ENCODE measurements around the gene TCEAL4.

The TCEAL4 gene

DNA sequence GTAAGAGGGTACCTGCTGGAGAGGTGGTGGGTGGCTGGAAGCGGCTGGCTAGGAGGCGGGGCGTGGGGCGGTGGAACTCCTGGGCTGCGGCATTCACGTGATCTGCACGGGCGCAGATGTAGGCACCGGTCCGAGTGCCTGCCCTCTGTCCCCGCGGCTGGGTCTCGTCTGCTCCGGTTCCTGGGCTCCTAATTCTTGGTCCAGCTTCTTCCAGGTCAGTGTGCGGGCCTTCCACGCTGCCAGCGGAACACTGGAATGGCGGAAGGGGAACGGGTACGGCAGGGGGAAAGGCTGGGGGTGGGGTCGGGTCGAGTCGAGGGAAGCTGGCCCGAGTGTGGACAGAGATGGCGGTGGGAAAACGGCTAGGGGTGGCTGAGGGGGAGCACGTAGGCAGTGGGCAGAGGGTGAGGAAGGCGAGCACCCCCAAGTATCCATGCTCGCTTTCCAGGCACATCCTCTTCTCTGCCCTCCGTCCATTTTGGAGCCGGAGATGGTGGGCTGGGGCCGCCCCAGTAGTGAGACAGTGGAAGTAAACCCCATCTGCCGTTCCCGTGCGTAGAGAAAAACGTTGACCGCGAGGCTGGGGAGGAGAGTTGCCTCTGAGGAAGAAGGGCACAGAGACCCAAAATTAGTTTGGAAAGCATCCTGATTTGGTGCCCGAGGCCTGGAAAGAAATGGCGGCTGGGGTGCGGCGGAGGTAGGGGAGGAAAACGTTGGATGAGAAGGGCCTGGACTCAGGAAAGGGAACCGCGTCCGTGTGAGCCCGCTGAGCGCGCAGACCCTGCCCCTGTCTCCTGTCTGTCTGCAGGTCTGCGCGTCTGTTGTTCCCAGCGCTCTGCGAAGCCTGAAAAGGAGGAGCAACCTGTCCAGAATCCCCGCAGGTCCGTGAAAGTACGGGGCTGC lies at the start of gene TCEAL4:
Gene TCEAL4 (plus strand): TSS at position 105 of the 903 bp plus-strand sequence. CDS start 1,161 bp downstream, outside the sequence.
- DNase-seq (ENCODE audit: low spot score) (no peak), FAIRE-seq (no peak)

DNA sequence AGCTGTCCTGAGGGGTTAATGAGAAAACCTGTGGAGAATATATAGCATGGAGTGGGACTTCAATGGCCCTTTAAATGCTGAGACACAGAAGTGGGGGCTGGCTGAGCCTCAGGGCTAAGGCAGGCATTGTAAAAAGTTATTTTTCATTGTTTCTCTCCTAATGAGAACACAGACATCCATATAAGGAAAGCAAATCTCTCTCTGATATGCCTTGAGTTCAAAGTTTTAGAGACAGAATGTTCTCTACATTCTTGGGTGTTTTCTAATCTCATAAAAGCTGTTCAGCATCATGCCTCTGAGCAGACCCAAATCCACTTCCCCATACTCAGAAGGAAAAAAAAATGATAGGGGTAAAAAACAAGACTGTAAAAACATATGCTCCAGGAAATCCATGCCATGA lies 49.2 kb upstream of the TCEAL4 start:
- FAIRE-seq (no peak), DNase-seq (ENCODE audit: low spot score) (no peak)

DNA sequence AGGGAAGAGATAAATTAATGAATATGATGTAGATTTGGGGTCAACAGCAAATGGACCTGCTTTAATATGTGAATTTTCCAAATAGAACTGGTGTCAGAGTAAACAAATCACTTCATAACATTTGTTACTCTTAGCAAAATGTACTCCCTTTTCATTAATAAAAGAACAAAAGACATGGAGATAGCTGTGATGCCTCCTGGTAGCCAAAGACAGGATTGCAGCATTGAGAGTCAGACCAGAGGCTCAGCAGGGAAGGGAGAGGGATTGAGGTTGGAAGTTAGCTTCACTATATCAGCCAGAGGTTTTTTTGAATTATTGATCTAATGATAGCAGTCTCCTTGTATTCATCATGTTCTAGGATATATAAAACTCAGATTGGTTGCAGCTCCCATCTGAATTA lies 48.6 kb upstream of the TCEAL4 start:
- FAIRE-seq, result no peak
- DNase-seq (ENCODE audit: low spot score), result no peak

- DNase-seq (ENCODE audit: low spot score) (no peak), FAIRE-seq (no peak)
Measured at GRCh38 chrX:103537871-103538387, 47.4 kb upstream of the TCEAL4 start.

DNA sequence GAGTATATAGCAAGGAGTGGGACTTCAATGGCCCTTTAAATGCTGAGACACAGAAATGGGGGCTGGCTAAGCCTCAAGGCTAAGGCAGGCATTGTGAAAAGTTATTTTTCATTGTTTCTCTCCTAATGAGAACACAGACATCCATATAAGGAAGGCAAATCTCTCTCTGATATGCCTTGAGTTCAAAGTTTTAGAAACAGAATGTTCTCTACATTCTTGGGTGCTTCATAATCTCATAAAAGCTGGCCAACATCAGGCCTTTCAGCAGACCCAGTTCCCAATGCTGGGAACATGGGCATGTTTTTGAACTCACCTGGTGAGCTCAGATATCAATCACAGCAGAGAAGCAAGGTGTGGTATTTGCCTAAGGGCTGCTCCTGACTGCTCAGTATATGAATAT lies 46.6 kb upstream of the TCEAL4 start:
- DNase-seq (ENCODE audit: low spot score) (no peak), FAIRE-seq (no peak)

GRCh38 chrX:103539695-103540094 lies 45.6 kb upstream of the TCEAL4 start:
- FAIRE-seq (no peak), DNase-seq (ENCODE audit: low spot score) (no peak)

- DNase-seq (ENCODE audit: low spot score), result no peak
- FAIRE-seq, result no peak
Measured at GRCh38 chrX:103540145-103540544, 45.2 kb upstream of the TCEAL4 start.

DNA sequence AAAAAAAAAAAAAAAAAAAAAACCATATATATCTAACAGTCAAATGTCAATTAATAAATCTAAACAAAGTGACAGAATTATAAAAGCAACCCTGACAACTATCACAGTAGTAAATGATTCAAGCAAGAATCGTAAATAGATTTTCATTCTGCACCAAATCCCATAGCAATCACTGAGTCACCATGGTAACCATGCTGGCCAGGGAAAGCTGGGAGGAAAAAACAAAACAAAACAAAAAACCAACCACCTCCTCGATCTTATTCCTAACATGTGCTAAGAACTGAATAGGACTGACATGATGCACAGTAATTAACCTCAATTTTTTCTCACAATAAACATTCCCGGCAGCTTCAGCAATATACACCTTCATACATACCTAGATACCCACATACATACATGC lies 35.4 kb upstream of the TCEAL4 start:
- no peak for FAIRE-seq

DNA sequence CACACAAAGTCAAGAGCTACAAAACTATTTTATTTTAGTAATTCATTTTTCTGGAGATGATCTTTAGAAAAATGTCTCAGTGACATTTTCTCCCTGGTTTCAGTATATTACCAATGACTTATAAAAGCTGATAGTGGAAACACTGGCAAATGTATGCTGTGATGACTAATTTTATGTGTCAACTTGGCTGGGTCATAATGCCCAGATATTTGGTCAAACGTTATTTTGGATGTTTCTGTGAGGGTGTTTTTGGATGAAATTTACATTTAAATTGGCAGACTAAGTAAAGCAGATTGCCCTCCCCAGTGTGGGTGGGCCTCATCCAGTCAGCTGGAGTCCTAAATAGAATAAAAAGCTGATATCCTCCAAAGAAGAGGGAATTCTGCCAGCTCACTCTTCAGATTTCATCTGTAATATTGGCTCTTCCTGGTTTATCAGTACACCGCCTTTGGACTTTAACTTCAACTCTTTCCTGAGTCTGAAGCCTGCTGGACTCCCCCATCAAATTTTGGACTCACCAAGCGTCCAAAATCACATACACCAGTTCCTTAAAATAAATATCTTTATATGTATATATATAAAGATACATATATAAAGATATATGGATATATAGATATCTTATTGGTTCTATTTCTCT lies 34.8 kb upstream of the TCEAL4 start:
- FAIRE-seq, result no peak
- DNase-seq (ENCODE audit: low spot score), result no peak

More for the DNA sequence above, 35.4 kb upstream of the TCEAL4 start:
- no peak for DNase-seq (ENCODE audit: low spot score)

DNA sequence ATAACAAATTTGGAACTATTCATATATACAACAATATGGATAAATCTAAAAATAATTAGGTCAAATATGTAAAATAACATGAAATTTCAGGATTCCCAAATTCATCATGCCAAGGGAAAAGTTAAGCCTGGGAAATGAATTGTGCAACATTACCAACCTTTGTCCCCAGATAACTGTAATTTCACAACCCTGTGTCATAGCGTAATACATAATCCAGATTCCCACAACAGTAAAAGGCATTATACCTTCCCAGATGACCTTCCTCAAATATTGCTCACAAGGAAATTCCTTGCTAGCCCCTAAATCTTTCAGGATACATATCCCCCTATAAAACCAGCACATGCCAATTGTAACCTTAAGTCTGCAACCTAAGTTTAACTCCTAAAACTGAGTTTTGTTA lies 33.1 kb upstream of the TCEAL4 start:
- FAIRE-seq (no peak), DNase-seq (ENCODE audit: low spot score) (no peak)

DNA sequence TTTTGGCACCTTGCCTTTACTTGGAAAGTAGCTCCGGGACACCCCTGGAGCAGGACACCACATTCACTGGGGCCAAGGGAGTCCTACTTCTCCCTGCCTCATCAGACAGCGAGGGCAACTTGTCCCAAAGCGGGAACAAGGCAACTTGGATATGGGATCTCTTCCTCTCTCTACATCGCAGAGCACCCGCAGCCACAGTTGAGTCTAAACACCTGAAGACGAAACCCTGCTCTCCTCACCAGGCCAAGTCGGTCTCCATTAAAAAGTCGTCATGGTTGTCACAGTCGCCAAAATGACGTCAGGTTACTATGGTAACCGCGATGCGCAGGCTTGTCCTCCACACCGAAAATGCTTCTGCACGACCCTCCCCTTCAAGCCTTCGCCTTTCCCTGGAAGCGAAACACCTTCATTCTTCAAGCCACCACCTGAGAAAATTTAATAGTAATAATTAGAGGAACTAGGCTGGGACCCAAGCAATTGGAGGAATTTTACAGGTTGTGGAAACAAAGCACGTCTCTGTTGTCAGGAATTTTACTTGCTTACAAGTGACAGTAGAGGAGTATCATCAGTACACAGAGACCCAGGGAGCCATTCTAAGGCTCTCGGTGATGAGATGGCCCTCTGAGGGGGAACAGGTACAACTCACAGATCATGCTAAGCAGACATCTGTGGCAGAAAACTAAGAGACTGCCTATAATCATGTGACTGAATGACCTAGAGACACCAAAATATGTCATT lies 30.5 kb upstream of the TCEAL4 start:
- DNase-seq (ENCODE audit: low spot score) (peak; percentile 10), FAIRE-seq (no peak)

DNA sequence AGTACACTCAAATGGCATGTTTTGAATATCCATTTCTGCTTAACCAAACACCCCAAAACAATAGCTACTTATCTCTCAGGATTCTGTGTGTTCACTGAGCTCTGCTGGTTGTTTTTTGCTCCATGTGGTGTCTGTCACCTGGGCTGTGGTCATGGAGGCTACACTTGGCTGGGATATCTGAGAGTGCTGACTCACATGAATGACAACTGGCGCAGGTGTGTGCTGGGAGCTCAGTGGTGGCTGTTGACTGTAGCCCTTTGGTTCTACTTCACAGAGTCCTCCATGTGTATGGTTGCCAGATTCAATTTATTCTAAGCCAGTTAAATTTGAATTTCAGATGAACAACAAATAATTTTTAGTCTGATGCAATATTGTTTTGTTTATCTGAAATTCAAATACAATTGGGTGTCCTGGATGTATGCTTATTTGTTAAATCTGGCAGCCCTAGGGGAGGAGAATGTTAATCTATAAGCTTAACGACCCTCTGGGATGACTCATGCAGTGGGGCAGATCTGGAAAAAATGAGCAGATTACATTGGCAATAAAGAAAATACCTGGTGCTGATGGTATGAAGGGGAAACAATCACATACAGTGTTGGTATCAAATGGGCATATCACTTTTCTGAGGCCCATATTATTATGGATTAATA lies 28.2 kb upstream of the TCEAL4 start:
- DNase-seq (ENCODE audit: low spot score) (no peak), FAIRE-seq (no peak)

- no peak for DNase-seq (ENCODE audit: low spot score)
- FAIRE-seq, result no peak
Measured at GRCh38 chrX:103560256-103560655, 25.1 kb upstream of the TCEAL4 start.

DNA sequence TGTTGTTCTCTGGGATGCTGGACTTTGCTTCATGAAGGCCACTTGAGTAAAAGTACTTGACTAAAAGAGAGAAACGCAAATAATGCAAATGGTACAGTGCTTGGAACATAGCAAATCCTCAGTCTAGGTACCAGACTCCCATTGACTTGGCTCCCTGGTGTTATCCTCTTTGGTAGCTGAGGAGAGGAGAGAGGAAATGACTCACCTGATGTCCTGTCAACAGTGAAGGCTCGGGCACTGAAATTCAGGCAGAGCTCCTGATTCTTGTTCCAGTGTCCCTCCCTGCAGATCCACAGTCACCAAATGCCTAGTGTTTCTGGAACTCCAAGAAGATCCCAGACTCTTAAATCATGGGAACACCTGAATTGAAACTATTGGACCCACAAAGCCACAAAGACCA lies 22.5 kb upstream of the TCEAL4 start:
- no peak for FAIRE-seq
- DNase-seq (ENCODE audit: low spot score), result no peak

GRCh38 chrX:103565197-103565596 lies 20.1 kb upstream of the TCEAL4 start:
- no peak for FAIRE-seq
- DNase-seq (ENCODE audit: low spot score), result no peak

DNA sequence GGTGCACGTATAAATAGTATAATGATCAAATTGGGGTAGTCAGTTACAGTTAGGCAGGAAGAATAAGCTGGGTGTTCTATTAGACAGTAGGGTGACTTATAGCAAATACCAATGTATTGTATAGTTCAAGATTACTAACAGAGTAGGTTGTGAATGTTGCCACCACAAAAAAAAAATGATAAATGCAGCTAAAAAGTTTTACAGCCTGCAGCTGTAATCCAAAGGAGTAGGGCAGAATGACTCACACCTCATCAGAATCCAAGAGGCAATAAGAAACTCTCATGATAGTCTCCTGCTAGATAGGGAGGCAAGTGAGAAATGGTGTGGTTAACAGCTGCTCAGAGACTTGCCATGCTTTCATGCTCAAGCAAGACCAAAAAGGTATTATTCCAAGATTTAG lies 19.6 kb upstream of the TCEAL4 start:
- FAIRE-seq (no peak), DNase-seq (ENCODE audit: low spot score) (no peak)

DNA sequence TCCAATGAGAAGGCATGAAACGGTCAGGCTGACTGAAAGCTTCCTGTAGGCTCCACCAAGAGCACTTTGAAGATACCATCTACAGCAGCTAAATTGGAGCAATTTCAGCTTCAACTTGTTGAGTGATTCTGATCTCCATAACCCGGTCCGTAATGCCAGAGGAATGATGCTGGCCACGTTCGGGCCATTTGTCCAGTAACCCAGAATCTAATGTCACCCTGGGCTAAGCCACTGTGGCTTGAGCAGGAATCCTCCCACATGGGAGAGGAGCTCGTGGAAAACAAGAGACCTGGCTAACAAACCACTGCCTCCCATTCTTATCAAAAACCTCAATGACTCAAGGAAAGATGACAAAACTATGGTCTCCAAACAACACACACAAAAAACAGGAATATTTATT lies 14.2 kb upstream of the TCEAL4 start:
- DNase-seq (ENCODE audit: low spot score) (no peak), FAIRE-seq (no peak)

GRCh38 chrX:103571726-103572125 lies 13.6 kb upstream of the TCEAL4 start:
- FAIRE-seq (no peak), DNase-seq (ENCODE audit: low spot score) (no peak)

GRCh38 chrX:103573202-103573601 lies 12.1 kb upstream of the TCEAL4 start:
- FAIRE-seq, result no peak
- no peak for DNase-seq (ENCODE audit: low spot score)

GRCh38 chrX:103584596-103584995 lies 719 bp upstream of the TCEAL4 start:
- DNase-seq (ENCODE audit: low spot score), result no peak
- FAIRE-seq, result no peak

- FAIRE-seq (no peak), DNase-seq (ENCODE audit: low spot score) (no peak)
Measured at GRCh38 chrX:103586314-103586646, 965 bp downstream of the TCEAL4 start.

DNA sequence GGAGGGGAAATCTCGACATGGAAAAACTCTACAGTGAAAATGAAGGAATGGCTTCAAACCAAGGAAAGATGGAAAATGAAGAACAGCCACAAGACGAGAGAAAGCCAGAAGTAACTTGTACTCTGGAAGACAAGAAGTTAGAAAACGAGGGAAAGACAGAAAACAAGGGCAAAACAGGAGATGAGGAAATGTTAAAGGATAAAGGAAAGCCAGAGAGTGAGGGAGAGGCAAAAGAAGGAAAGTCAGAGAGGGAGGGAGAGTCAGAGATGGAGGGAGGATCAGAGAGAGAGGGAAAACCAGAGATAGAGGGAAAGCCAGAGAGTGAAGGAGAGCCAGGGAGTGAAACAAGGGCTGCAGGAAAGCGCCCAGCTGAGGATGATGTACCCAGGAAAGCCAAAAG lies 1.3 kb downstream of the TCEAL4 start:
- no peak for DNase-seq (ENCODE audit: low spot score)
- FAIRE-seq, result no peak

Measured in RCC 7860 (cell line).